VCaP (cell line): ENCODE results near the gene OLIG3.

Source experiments
- H3K27ac ChIP-seq: fragments of 450-650 bp; 2 replicates; pipeline ENCODE4 v1.5.1; 2017
- TF ChIP-seq, protein P1 (sequence below): fragments of 450-650 bp; conservative IDR thresholded peaks from 2 replicates; pipeline ENCODE4 v1.5.1; 2017; ENCODE audit warnings: mild to moderate bottlenecking, moderate library complexity

Gene OLIG3

DNA sequence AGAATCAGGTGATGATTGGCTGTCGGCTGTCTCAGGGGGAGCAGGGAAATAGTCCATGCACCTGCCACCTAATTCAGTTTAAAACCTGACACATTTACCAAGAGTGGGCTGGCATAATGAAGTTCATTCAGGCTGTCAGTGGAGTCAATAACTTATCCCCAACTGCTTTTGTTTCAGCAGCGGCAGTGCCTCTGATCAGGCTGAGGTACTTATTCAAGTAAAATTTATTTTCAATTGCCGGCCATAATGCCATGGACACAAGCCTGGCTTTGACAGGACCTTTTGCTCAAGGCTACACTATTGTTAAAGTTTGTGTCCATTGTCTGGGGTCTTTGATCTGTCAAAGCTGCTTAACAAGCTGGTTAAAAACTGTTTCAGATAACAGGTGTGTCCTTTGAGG lies 20.6 kb downstream of the OLIG3 start:
- TF ChIP-seq, protein P1, sequence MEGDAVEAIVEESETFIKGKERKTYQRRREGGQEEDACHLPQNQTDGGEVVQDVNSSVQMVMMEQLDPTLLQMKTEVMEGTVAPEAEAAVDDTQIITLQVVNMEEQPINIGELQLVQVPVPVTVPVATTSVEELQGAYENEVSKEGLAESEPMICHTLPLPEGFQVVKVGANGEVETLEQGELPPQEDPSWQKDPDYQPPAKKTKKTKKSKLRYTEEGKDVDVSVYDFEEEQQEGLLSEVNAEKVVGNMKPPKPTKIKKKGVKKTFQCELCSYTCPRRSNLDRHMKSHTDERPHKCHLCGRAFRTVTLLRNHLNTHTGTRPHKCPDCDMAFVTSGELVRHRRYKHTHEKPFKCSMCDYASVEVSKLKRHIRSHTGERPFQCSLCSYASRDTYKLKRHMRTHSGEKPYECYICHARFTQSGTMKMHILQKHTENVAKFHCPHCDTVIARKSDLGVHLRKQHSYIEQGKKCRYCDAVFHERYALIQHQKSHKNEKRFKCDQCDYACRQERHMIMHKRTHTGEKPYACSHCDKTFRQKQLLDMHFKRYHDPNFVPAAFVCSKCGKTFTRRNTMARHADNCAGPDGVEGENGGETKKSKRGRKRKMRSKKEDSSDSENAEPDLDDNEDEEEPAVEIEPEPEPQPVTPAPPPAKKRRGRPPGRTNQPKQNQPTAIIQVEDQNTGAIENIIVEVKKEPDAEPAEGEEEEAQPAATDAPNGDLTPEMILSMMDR = no peak
- H3K27ac ChIP-seq = no peak overlapping the region

DNA sequence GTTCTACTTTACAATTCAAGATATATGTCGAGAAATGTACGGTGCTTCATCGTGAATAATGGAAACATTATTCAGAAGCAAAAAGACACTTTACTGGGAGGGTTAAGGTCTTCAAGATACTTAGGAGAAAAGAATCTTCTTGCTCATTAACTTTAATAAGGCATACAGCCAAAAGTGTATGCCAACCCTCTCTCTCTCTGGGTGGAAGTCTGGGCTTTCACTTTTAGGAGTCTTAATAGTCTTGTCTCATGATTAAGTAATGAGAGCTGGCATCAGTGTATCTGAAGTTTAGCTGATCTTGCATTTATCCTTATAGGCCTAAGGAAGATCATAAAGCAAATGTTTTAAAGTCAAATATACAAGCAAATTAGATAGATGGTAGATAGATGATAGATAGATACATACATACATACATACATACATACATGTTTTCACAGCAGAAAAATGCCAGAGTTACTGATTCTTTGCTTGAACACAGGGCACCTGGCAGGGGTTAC lies 21.5 kb downstream of the OLIG3 start:
- H3K27ac ChIP-seq = no peak overlapping the region
- TF ChIP-seq, protein P1 = no peak

GRCh38 chr6:137471986-137472385 lies 22.2 kb downstream of the OLIG3 start:
- H3K27ac ChIP-seq = no peak overlapping the region
- TF ChIP-seq, protein P1 = no peak

- H3K27ac ChIP-seq = no peak overlapping the region
- TF ChIP-seq, protein P1 = no peak
These were observed 22.7 kb downstream of the OLIG3 start for GRCh38 chr6:137471497-137471896.

DNA sequence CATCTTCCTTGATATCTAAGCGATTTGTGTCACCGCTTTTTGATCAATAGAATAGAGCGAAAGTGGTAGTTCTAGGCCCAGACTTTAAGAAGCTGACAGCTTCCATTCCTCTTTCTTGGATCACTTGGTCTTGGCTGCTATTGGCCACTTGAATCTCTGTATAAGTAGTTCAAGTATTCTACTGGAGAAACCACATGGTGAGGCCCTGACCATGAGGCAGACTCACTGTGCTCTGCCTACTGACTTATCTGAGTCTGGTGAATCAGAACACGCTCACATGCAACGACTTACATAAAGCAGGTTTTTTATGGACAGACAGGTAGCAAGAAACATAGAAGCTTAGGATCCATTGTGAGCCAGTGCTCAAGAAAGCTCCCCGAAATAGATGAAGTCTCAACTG lies 27.0 kb downstream of the OLIG3 start:
- TF ChIP-seq, protein P1 = no peak
- no peak overlapping the region for H3K27ac ChIP-seq

- TF ChIP-seq, protein P1 = no peak
- no peak overlapping the region for H3K27ac ChIP-seq
These were observed 28.7 kb downstream of the OLIG3 start for GRCh38 chr6:137465378-137466009.

GRCh38 chr6:137452333-137452894 lies 41.8 kb downstream of the OLIG3 start:
- H3K27ac ChIP-seq = no peak overlapping the region
- TF ChIP-seq, protein P1 = no peak
